Measurements from ENCODE around the gene RPTOR.

The RPTOR gene

DNA sequence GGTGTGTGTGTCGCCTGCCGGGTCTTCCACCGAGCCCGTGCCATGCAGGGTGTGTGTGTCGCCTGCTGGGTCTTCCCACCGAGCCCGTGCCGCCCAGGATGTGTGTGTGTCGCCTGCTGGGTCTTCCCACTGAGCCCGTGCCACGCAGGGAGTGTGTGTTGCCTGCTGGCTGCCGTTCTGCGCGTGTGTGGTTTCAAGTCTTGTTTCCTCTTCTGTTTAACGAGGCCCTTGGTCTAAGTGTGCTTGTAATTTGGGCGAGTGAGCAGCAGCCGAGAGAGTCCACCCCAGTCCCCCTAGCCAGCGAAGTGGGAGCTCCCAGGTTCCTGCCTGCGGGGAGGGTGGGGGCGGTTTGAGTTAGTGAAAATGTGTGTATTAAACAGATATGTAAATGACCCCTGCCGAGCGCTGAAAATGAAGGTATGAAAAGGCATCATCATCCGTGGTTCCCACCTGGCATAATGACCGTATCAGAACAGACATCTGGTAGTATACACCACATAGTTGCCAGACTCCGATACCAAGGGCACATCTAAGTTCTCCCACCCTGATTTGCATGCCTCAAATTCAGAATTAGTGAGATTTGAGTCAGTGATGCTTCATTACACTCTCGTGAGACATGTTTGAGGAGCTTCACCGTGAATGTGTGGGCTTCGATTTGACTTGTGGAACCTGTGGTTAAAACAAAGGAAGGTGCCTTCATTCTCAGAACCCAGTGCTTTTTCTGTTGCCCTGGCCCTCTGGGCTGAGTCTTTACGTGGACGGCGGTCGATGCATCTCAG lies 332.5 kb downstream of the RPTOR start:
- no peak for TF ChIP-seq GATA3 (IDR thresholded peaks at IDR 0.05; ENCODE audit: low read depth, low read length)
- TF ChIP-seq GATA2 (IDR thresholded peaks at IDR 0.05; ENCODE audit: low read depth, low read length) = no peak

DNA sequence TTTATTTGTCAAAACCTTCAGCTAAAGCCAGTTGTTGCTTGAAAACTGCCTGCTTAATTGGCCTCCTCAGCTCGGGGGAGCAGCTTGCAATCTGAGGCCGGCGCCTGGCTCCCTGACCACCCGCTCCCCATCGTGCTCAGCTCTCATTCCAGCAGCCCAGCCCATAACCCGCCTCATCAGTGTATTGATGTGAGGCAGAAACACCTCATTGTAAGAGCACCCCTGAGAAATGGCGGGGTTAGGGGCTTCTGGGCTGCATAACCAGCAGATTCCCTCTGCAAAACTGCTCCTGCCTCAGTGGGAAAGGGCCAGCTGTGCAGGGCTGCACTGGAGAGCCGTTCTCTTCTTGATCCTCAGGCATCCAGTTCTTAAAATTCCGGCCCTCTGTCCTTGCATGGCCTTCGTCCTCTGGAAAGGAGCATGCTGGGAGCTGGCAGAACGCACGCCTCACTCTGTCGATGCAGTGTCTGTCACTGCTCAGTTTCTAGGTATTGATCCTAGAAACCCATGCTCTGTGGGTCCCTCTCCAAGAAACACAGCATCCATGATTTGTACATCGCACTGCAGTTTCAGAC lies 333.2 kb downstream of the RPTOR start:
- TF ChIP-seq GATA2 (IDR thresholded peaks at IDR 0.05; ENCODE audit: low read depth, low read length) (no peak), GATA3 (IDR thresholded peaks at IDR 0.05; ENCODE audit: low read depth, low read length) (no peak)

DNA sequence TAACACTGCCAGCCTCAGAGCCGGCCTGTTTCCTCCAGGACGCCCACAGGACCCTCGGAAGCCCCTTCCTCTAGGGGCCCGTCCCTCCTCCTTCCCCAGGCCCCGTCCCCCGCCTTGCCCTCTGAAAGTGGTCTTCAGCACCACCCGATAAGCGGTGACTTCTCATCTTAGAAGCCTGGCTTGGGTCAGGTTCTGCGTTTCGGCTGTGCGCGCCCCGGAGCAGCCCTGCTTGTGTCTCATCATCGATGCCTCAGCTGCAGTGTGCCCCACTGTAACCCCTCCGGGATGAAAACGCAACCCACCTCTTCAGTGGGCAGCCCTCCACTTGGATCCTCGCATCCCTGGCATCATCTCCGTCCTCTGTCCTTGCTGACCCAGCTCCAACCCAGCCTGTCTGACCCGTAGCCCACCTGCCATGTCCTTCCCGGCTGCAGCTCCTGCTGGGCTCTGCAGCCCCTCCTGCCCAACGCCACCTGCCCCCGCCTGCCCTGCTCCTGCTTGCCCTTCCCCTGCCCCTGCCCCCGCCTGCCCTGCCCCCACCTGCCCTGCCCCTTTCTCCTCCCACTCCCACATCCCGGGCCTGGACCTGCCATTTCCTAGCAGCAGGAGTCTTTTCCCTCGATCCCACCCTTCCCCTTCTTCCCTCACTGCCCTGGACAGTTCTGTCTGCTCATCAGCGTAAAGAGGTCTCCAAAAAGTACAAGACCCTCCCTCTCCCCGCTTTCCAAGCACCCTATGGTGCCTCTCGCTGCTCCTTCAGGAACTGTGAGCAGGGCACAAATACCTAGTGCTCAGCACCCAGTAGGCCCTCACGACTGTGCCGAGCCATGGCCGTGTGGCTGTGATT lies 334.5 kb downstream of the RPTOR start:
- no peak for TF ChIP-seq GATA3 (IDR thresholded peaks at IDR 0.05; ENCODE audit: low read depth, low read length)
- no peak for TF ChIP-seq GATA2 (IDR thresholded peaks at IDR 0.05; ENCODE audit: low read depth, low read length)

DNA sequence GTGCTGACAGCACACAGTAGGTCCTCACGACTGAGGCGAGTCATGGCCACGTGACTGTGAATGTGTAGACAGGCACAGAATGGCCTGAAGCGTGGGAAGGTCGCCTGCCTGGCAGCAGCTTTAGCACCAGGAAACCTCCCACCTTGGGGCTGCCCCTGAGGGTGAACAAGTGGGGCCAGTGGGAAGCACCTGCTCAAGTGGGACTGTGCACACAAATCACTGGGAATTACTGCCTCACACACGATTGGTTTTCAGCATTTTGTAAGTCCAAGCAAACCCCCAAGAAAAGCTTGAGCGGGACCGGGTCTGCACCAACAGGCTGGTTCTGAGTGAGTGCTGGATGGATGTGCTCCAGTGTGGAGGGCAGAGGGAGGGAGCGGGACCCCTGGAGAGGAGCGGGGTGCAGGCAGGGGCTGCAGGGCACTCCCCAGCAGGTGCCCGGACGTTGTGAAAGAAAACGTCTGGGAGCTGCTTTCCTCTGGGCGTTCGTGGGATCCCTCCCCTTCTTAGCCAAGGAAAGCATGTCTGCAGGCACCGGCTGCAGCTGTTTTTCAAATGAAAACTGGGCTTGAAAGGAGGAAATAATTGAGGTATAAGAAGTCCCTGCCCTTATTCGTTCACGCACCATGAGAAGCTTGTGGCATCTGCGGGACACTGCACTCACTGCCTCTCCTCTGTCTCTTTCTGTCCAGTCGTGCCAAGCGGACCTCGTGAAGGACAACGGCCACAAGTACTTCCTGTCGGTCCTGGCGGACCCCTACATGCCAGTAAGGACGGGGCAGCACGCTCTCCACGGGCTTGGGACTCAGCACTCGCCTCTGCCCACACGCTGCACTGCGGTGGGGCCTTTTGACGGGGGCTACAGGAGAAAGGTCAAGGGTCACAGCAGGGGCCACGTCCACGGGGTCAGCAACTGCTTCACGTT lies 335.3 kb downstream of the RPTOR start:
- TF ChIP-seq GATA3 (IDR thresholded peaks at IDR 0.05; ENCODE audit: low read depth, low read length) (no peak), GATA2 (IDR thresholded peaks at IDR 0.05; ENCODE audit: low read depth, low read length) (no peak)

DNA sequence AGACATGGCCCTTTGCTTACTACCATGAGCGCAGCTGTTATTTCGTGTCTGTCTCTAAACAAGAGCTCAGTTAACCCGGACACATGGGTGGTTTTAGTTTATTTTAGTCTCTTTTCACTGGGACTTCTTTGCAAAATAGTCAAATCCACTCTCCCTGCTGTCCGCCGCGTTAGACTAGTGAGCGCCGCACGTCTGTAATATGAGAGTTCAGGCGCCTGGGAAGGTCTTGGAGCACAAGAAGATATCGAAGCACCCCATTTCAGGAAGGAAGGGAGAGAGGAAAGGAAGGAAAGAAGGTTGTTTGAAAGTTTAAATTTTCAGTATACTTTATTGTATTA lies 336.0 kb downstream of the RPTOR start:
- no peak for TF ChIP-seq GATA3 (IDR thresholded peaks at IDR 0.05; ENCODE audit: low read depth, low read length)
- TF ChIP-seq GATA2 (IDR thresholded peaks at IDR 0.05; ENCODE audit: low read depth, low read length) = no peak

DNA sequence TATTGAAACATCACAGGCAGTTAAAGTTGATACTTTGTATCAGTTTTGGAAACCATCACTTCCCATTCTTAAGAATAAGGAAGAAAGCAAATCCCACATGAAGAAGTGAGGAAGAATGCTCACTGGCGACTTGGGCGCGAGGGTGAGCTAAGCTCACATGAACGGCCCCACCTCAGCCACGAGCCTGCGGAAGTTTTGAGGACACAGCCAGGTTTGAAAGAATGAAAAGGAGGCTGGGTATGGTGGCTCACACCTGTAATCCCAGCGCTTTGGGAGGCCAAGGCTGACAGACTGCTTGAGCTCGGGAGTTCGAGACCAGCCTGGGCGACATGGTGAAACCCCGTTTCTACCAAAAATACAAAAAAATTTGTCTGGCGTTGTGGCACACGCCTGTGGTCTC lies 336.7 kb downstream of the RPTOR start:
- TF ChIP-seq GATA2 (IDR thresholded peaks at IDR 0.05; ENCODE audit: low read depth, low read length) (no peak), GATA3 (IDR thresholded peaks at IDR 0.05; ENCODE audit: low read depth, low read length) (no peak)

DNA sequence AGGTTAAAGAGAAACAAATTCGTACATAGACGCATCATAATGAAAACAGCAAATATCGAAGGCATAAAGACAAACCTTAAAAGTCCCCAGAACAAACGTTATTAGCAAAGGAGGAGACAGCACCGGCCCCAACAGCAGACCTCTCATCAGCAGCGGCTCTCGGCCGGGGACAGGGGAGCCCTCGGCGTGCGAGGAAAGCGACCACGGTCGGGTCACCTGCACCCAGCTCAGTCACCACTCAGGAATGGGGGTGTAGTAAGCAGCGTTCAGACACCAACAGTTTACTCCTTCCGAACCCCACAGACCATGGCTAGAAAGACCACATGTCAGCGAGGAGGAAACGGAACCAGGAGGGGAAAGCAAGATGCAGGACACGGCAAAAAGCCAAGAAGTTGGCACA lies 337.7 kb downstream of the RPTOR start:
- TF ChIP-seq GATA3 (IDR thresholded peaks at IDR 0.05; ENCODE audit: low read depth, low read length) (no peak), GATA2 (IDR thresholded peaks at IDR 0.05; ENCODE audit: low read depth, low read length) (no peak)

DNA sequence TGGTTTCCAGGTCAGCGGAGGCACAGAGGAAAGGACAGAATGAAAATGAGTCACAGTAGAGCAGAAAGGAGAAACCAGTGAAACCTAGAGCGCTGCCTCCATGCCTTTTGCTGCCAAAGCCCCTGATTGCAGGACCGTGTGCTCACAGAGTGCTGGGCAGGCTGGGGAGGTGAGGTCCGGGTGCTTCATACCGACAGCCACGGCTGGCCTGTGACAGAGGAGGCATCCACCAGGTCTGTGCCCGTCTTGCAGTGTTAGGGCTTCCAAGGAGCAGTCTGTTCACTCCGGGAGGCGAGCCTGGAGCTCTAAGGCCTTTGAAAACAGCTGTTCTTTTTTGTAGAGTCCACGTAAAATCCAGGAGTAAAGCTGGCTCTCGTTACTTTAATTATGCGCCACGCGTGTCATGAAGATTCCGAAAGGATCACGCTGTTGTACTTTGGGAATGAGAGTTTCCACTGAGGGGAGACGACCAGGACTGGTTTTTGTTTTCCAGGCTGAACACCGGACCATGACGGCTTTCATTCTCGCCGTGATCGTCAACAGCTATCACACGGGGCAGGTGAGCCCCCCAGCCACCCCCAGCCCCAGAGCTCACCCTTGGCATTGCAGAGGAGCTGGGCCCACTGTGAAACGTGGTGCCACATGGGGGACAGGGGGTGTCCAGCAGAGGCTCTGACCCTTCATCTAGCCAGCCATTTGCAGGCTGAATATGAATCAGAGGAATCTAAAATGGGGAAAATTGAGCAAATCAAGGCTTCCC lies 338.5 kb downstream of the RPTOR start:
- TF ChIP-seq GATA3 (IDR thresholded peaks at IDR 0.05; ENCODE audit: low read depth, low read length) = no peak
- no peak for TF ChIP-seq GATA2 (IDR thresholded peaks at IDR 0.05; ENCODE audit: low read depth, low read length)

DNA sequence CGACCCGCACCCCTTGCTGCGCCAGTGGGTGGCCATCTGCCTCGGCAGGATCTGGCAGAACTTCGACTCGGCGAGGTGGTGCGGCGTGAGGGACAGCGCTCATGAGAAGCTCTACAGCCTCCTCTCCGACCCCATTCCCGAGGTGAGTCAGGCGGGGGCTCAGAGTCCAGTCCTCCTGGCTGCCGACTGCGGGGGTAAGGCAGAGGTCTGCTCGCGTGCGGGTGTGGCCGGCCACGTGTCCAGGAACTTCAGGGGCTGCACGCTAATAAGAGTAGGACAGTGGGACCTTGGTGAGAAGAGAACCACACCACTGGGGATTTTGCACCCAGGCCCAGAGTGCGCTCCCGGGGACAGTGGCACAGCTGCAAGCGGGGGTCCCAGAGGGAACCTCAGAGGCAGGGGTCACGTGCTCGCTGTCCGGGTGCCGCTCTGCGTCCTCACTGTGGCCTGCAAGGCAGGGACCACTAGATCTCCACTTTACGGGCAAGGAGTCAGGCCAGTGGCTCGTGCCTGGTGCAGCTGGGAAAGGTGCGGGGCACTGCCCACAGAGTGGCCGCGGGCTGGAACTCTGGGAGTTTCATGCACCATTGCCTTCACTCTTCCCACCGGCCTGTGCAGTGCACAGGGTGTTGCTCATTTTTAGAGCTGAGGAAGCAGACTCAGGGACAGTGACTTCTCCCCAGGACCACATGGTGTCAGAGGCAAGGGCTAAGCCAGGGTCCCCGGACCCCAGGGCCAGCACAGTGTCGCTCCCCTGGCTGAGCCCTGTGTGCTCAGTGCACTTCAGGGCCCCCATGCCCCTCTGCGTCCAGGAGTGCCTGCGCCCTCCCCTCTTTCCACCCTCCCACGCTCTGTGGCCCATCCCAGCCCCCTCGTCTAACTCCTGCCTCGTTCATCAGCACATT lies 339.4 kb downstream of the RPTOR start:
- no peak for TF ChIP-seq GATA2 (IDR thresholded peaks at IDR 0.05; ENCODE audit: low read depth, low read length)
- no peak for TF ChIP-seq GATA3 (IDR thresholded peaks at IDR 0.05; ENCODE audit: low read depth, low read length)

DNA sequence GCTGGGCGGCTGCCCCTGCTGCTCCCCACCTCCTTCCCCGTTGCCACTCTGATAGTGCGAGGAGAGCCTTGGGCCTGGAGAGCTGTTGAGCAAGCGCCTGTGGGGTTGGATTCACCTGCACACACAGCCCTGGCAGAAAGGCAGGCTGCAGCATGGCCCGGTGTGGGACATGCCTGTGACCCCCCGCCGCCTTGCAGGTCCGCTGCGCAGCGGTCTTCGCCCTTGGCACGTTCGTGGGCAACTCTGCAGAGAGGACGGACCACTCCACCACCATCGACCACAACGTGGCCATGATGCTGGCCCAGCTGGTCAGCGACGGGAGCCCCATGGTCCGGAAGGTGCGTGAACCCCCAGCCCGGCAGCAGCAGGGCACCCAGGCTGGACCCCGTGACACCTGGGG lies 340.2 kb downstream of the RPTOR start:
- TF ChIP-seq GATA3 (IDR thresholded peaks at IDR 0.05; ENCODE audit: low read depth, low read length) (no peak), GATA2 (IDR thresholded peaks at IDR 0.05; ENCODE audit: low read depth, low read length) (no peak)

DNA sequence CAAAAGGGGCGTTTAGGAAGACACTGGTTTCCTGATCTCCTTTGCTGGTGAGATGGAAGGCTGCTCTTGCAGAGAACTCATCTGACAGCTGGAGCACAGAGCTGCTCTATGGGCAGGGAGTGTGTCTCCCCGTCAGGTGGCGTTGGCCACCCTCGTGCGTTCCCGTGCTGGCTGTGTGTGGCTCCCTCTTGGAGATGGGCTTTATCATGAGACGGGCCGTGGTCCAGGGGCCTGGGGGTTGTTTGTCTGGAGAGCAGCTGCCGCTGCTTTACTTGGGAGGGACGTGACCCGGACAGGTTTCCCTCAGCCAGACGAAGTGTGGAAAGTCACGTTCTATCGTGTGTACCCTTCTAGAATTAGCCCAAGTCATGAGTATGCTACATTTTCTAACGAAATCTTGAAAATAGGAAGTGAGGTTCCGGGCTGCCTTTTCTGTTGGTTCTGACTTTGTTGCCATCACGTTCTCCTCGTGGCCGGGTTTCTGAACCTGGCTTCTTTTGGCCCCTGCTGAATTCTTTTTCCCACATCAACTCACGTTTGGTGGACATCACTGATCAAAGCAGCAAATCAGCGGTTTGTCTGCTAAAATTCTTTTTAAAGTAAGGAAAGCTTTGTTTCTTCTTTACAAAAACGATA lies 341.4 kb downstream of the RPTOR start:
- TF ChIP-seq GATA3 (IDR thresholded peaks at IDR 0.05; ENCODE audit: low read depth, low read length) (no peak), GATA2 (IDR thresholded peaks at IDR 0.05; ENCODE audit: low read depth, low read length) (no peak)
